ENCODE measurements around the gene SPRYD7.

The SPRYD7 gene

GRCh38 chr13:49865218-49865617, 70.9 kb downstream of the SPRYD7 start:
- no peak overlapping the region for H3K4me3 ChIP-seq (IDR thresholded peaks at IDR 0.05; ENCODE audit: insufficient read depth, low read depth, low read length)
- H3K79me2 ChIP-seq (ENCODE audit: insufficient read depth, low read depth), result no peaks in the 10 kb centered on the region
- H3K4me1 ChIP-seq (ENCODE audit: low read depth, poor library complexity, severe bottlenecking), result no peaks in the 10 kb centered on the region
- no peak for TF ChIP-seq CTCF (conservative IDR thresholded peaks at IDR 0.05; ENCODE audit: low read depth, low read length)
- H2AFZ ChIP-seq (ENCODE audit: low read depth), result no peak overlapping the region
- no peak overlapping the region for H3K9ac ChIP-seq
- H3K27ac ChIP-seq, result no peak overlapping the region
- no peaks in the 10 kb centered on the region for H3K36me3 ChIP-seq (ENCODE audit: insufficient read depth)
- no peak overlapping the region for H3K4me2 ChIP-seq
- no peaks in the 10 kb centered on the region for H4K20me1 ChIP-seq (ENCODE audit: insufficient read depth)
- no peaks in the 10 kb centered on the region for H3K27me3 ChIP-seq (ENCODE audit: insufficient read depth, low read depth)

- H3K27me3 ChIP-seq (ENCODE audit: insufficient read depth, low read depth), result no peaks in the 10 kb centered on the region
- H3K4me1 ChIP-seq (ENCODE audit: low read depth, poor library complexity, severe bottlenecking), result no peaks in the 10 kb centered on the region
- H3K4me2 ChIP-seq, result no peak overlapping the region
- no peak overlapping the region for H3K27ac ChIP-seq
- no peak for TF ChIP-seq CTCF (conservative IDR thresholded peaks at IDR 0.05; ENCODE audit: low read depth, low read length)
- no peaks in the 10 kb centered on the region for H4K20me1 ChIP-seq (ENCODE audit: insufficient read depth)
- no peaks in the 10 kb centered on the region for H3K79me2 ChIP-seq (ENCODE audit: insufficient read depth, low read depth)
- H3K4me3 ChIP-seq (IDR thresholded peaks at IDR 0.05; ENCODE audit: insufficient read depth, low read depth, low read length), result no peak overlapping the region
- H3K36me3 ChIP-seq (ENCODE audit: insufficient read depth), result no peaks in the 10 kb centered on the region
- H2AFZ ChIP-seq (ENCODE audit: low read depth), result no peak overlapping the region
- H3K9ac ChIP-seq, result no peak overlapping the region
Observed at GRCh38 chr13:49864509-49864908, 71.6 kb downstream of the SPRYD7 start.

All from KMS-11 (cell line).